Mucosa of gallbladder (tissue), 1 donor: Measurements from ENCODE around the gene MRPS11. TPM values are rescaled to one million over a fixed set of nuclear protein-coding genes. Genes with fewer than 3 reads are reported as not detected.
"Not testable (repeated sequence)": the region's sequence is repeated elsewhere in the genome, so short reads cannot be mapped to it uniquely, and the experiment has no call there.

Experiments
- DNase-seq: peaks from one replicate; pipeline ENCODE4 v3.0.0-alpha.2; 2020; ENCODE audit warnings: low spot score
- total RNA-seq: library from RNA; stranded (reverse); gene quantifications from one replicate; pipeline ENCODE4 v1.2.1, GENCODE V29; 2021
- donor health status: DM: no; HTN: no; CAD: no.

The MRPS11 gene
- total RNA-seq, 1 donor from 2014 or later: 44.0 TPM

DNA sequence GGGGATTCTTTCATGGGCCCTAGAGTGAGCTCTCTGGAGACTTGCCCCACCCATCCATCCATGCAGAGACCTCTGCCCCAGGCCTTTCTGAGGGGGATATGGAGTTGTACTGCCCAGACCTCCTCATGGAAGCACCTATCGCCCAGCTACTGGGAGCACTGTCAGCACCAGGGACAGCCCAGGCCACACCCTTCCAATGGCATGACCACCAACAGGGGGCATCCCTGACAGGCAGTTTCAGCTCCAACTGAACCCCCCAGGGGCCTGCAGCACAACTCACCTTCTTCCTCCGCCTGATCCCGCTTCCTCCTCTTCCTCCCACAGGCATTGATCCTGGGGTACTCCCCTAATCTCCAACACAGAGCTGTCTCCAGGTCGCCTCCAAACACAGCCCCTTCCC, 21.8 kb downstream of the MRPS11 start:
- DNase-seq: no peak

DNA sequence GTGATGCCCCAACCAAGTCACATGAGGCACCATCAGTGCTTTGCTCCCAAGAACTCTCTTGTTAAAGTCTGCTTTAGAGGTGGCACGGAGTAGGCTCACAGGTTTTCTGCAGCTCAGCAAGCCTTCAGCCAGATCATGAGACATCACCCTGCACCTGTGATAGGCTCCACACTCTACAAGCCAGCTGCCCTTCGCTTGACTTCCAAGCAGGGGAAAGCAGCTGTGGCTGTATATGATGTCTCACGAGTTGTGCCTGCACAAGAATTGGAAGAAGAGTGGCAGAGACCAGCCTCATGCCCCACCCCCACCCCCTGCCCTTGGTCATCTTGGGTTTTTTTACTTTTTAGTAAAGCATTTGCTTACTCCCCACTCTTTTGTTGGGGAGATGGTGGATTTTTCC, 22.5 kb downstream of the MRPS11 start:
- no peak for DNase-seq

- DNase-seq: no peak
Measured at GRCh38 chr15:88491158-88491557, 23.6 kb downstream of the MRPS11 start.

DNA sequence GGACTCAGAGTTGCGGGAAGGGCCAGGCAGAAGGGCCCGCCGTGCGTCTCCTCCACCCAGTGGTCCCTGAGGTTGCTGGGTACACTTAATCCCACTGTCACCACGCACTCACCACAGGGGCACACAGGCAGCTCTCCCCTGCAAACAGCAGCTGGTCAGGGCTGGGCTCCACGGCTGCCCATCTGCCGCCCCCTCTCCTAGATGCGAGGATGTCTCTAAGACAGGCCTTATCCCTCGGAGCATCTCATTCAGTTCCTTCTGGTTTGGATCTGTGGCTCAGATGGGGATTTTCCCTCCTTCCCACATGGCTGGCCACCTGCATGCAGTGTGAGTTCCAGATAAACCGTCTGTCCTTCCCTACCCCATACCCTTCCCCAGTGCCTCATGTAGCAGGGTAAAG, 26.3 kb downstream of the MRPS11 start:
- no peak for DNase-seq

DNA sequence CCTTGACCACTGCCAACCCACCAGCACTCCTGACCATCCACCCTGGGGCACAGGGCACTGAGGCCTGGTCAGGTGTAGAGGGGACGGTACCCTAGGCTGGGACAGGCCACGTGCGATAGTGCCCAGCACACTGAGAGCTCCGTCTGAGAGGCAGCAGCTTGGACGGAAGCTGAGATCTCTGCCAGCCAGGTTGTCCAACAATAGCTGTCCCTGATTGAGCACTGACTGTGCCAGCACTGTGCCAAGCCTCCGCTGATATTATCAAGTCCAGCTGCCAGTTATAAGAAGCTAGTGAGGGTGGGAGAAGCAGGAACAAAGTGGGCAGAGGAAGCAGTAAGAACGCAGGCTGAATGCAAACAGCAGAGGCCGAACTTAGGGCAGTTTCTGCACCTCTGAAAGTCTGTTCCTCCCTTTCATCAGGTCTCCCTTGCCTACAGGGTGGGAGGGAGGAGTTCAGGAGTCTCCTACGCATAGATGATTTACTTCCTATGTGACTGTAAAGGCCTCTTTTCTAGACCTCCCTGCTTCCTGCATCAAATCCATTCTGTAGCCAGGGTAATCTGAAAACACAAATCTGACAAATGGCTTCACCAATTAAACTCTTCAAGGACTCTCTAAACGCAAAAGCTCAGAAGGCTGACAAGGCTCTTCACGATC, 29.7 kb downstream of the MRPS11 start:
- DNase-seq: no peak

DNA sequence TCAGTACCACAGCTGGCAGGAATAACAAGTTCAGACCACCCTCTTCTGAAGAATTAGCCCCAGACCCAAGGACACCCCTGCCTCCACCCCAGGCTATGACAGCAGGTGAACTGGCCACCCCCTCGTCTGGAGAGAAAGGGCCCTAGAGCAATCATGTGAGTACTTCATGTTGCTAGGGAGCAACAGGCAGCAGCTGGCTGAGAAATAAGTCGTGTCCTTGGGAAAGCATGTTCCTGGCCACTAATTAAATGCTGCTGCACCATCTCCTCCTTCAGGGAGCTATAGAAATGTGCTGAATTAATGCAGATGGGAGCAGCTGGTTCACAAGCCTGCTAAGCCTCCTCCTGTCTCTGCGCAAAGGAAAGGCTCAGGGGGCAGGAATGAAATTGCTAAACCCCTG, 31.5 kb downstream of the MRPS11 start:
- no peak for DNase-seq

GRCh38 chr15:88504445-88504844, 36.9 kb downstream of the MRPS11 start:
- no peak for DNase-seq

- no peak for DNase-seq
Measured at GRCh38 chr15:88505721-88506120, 38.2 kb downstream of the MRPS11 start.

- DNase-seq: no peak
Measured at GRCh38 chr15:88506628-88507027, 39.1 kb downstream of the MRPS11 start.

DNA sequence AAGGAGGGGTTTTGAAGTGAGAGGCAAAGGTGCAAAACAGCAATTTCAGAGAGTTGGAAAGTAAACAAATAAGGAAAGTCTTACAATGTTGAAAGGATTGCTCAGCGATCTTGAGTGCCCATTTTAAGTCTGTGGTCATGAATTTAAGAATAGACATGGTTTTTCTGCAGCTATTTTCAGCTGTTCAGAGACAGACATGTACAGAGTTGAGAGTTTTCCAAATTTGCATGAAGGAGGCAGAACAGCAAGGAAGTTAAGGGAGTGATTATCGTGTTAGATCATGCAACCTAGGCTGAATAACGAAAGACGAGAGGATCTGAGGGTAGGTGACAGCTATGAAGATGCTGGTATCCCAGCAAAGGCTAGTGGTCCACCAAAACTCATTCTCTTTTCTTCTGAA, 41.8 kb downstream of the MRPS11 start:
- no peak for DNase-seq

DNA sequence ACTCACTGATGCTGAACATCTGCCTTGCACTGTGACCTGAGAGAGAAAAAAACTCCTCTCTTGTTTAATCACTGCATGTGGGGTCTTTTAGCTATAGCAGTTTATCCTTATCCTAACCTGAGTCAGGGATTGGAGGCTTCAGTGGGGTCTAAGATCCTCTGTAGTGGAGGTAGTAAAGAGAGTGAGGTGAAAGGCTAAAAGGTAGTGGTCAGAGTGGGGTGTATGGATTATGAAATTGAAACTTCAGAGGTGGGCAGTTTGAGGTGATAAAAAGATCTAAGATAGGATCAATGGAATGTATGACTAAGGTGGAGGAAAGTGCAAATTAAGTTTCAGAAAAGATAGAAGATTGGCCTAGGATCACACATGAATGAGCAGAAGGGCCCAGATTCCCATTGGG, 42.5 kb downstream of the MRPS11 start:
- no peak for DNase-seq

DNA sequence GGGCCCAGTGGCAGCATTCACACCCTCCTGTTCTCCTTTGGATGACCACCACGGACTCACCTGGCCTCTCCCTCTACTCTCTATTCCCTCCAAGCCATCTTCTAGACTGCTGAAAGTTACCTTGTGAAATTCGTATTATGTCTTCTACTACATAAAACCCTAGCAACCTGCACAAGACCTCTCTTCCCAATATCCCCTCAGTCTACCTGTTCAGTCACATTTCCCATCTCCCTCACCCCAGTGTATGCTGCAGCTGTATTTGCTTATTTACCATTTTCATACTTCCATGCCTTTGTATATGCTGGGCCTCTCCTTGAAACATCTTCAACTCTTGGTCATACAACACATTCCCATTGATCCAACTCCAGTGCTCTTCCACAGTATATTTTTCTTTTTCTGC, 43.7 kb downstream of the MRPS11 start:
- DNase-seq: no peak

DNA sequence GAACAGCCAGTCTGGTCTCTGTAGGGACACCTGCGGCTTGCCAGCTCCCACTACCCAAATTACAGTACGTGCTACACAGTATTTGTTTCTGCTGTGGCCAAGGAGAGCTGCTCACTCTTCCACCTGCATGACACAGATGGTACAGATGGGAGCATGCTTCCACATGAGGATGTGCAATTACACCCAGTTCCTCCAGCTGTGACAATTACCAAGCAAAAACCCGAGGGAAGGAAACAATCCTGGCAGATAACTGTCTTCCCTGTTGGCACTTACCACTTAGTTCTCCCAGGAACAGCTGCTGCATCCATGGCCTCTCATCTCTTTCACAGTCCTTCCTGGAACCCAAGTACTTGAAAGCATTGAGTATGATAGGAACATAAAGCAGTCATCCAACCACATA, 44.6 kb downstream of the MRPS11 start:
- no peak for DNase-seq

DNA sequence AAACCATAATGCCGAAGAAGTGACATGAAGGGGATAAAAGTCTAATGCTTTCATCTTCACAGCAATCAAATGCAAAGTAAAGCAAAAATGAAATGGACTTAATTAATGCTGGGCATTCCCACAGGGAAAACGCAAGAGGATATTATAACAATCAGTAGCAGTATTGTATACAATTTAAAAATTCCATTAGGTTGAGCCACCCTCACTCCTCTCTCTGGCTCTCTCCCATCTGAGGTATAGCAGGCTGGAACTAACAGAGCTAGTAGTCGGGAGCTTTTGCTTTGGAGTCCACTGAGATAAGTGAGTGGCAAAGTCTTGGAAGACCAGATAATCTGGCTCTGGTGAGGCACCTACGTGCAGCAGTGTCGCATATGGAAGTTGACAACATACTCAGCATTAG, 45.1 kb downstream of the MRPS11 start:
- DNase-seq: no peak

DNA sequence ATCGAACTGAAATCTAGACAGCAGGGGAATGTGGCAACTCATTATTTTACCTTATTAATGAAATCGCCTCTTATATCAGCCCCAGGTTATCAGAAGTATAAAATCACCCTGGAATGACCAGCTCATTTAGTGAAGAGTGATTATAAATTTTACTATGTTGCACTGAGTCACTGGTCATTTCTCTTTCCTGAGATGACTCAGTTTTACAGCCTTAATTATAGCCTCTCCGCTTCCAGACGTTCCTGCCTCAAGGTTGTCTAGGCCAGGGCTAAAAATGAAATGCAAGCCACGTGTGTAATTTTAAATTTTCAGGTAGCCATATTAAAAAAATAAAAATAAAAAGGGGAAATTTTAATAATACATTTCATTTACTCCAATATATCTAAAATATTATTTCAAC, 45.7 kb downstream of the MRPS11 start:
- no peak for DNase-seq

- DNase-seq: no peak
Measured at GRCh38 chr15:88518903-88519302, 51.4 kb downstream of the MRPS11 start.

DNA sequence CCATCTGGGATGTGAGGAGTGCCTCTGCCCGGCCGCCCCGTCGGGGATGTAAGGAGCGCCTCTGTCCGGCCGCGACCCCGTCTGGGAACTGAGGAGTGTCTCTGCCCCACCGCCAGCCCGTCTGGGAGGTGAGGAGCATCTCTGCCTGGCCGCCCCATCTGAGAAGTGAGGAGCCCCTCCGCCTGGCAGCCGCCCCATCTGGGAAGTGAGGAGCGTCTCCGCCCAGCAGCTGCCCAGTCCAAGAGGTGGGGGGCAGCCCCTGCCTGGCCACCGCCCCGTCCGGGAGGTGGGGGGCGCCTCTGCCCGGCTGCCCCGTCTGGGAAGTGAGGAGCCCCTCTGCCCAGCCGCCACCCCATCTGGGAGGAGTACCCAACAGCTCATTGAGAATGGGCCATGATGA, 56.6 kb downstream of the MRPS11 start:
- DNase-seq: not testable (repeated sequence)

- DNase-seq: no peak
Measured at GRCh38 chr15:88525418-88525817, 57.9 kb downstream of the MRPS11 start.

GRCh38 chr15:88526247-88526879, 58.9 kb downstream of the MRPS11 start:
- no peak for DNase-seq

DNA sequence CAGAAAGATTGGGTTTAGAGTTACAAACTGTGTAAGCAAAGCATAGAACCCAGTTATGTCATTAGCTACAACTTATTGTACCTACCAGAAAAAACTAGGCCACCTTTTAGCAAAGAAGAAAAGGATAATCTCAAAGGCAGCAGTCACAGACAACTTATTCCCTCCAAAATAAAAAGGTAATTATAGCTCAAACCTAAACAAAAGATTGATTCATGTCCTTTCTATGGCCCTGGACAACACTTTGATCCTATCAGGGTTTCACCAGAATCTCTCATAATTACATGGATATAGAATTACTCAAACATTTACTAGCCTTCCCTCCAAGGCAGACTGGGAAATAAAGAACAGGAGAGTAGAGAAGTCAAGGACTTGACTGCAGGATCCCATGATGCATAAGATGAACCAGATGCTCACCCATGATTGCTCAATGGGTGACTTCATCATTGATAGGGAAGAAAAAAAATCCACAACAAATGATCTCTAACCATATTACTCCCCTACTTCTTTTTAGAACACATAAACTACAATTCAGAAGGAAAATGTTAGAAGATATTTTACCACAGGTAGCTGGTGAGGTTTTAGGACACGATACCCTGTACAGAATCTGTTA, 61.6 kb downstream of the MRPS11 start:
- no peak for DNase-seq
